Adipocyte (in vitro differentiated cells): Measurements from ENCODE around the gene GCHFR.

Source experiments
- DNase-seq: peaks from one replicate; pipeline ENCODE4 v3.0.0-alpha.2; 2015; ENCODE audit warnings: low read depth
- H3K27me3 ChIP-seq: replicated peaks from 2 replicates; pipeline ENCODE4 v1.7.0; 2013; ENCODE audit warnings: mild to moderate bottlenecking, low read length, moderate library complexity; ENCODE audit not compliant: control insufficient read depth, insufficient read depth
- H3K36me3 ChIP-seq: 2 replicates; pipeline ENCODE4 v1.7.0; 2013; ENCODE audit warnings: low read length, mild to moderate bottlenecking, moderate library complexity; ENCODE audit not compliant: control insufficient read depth, insufficient read depth, severe bottlenecking
- H3K4me1 ChIP-seq: 2 replicates; pipeline ENCODE4 v1.7.0; 2013; ENCODE audit warnings: mild to moderate bottlenecking, low read length, moderate library complexity; ENCODE audit not compliant: control insufficient read depth, insufficient read depth
- H3K4me3 ChIP-seq: 2 replicates; pipeline ENCODE4 v1.7.0; 2013; ENCODE audit warnings: mild to moderate bottlenecking, low read length, moderate library complexity
- H3K9ac ChIP-seq: 2 replicates; pipeline ENCODE4 v1.7.0; 2013; ENCODE audit warnings: mild to moderate bottlenecking, low read length, moderate library complexity
- H3K9me3 ChIP-seq: 2 replicates; pipeline ENCODE4 v1.7.0; 2013; ENCODE audit warnings: mild to moderate bottlenecking, low read length, moderate library complexity; ENCODE audit not compliant: control insufficient read depth

GCHFR gene

GRCh38 chr15:40743485-40743901, 20.4 kb upstream of the GCHFR start:
- H3K4me1 ChIP-seq: peaks cover 31% of the 10 kb centered on the region
- no peaks in the 10 kb centered on the region for H3K27me3 ChIP-seq
- peaks cover 42% of the 10 kb centered on the region for H3K36me3 ChIP-seq
- H3K9ac ChIP-seq: no peak overlapping the region
- DNase-seq: no peak
- no peaks in the 10 kb centered on the region for H3K9me3 ChIP-seq
- H3K4me3 ChIP-seq: no peak overlapping the region

- Histone ChIP-seq H3K9ac (no peak overlapping the region), H3K9me3 (no peaks in the 10 kb centered on the region), H3K36me3 (peaks cover 39% of the 10 kb centered on the region), H3K4me1 (peaks cover 31% of the 10 kb centered on the region), H3K27me3 (no peaks in the 10 kb centered on the region), H3K4me3 (no peak overlapping the region)
- DNase-seq: peak; percentile 19
Measured at GRCh38 chr15:40743921-40744814, 19.7 kb upstream of the GCHFR start.

- Histone ChIP-seq H3K9ac (no peak overlapping the region), H3K9me3 (no peaks in the 10 kb centered on the region), H3K4me3 (no peak overlapping the region), H3K27me3 (no peaks in the 10 kb centered on the region), H3K36me3 (peaks cover 39% of the 10 kb centered on the region), H3K4me1 (peaks cover 31% of the 10 kb centered on the region)
- DNase-seq: no peak
Measured at GRCh38 chr15:40744815-40745152, 19.1 kb upstream of the GCHFR start.

- Histone ChIP-seq H3K36me3 (peaks cover 51% of the 10 kb centered on the region), H3K4me1 (peaks cover 31% of the 10 kb centered on the region), H3K27me3 (no peaks in the 10 kb centered on the region), H3K9ac (no peak overlapping the region), H3K4me3 (no peak overlapping the region), H3K9me3 (no peaks in the 10 kb centered on the region)
- DNase-seq: peak; percentile 51
Measured at GRCh38 chr15:40746916-40747418, 16.9 kb upstream of the GCHFR start.

GRCh38 chr15:40747685-40748631, 15.9 kb upstream of the GCHFR start:
- Histone ChIP-seq H3K9ac (peak overlapping the region; percentile 7), H3K4me1 (peaks cover 31% of the 10 kb centered on the region), H3K4me3 (no peak overlapping the region), H3K27me3 (no peaks in the 10 kb centered on the region), H3K36me3 (peaks cover 44% of the 10 kb centered on the region), H3K9me3 (no peaks in the 10 kb centered on the region)
- DNase-seq: no peak

- Histone ChIP-seq H3K9me3 (no peaks in the 10 kb centered on the region), H3K9ac (no peak overlapping the region), H3K27me3 (no peaks in the 10 kb centered on the region), H3K4me1 (peaks cover 31% of the 10 kb centered on the region), H3K4me3 (no peak overlapping the region), H3K36me3 (peaks cover 38% of the 10 kb centered on the region)
- DNase-seq: no peak
Measured at GRCh38 chr15:40749151-40749630, 14.7 kb upstream of the GCHFR start.

GRCh38 chr15:40750885-40751284, 13.0 kb upstream of the GCHFR start:
- Histone ChIP-seq H3K36me3 (peaks cover 27% of the 10 kb centered on the region), H3K4me3 (no peak overlapping the region), H3K27me3 (no peaks in the 10 kb centered on the region), H3K9ac (no peak overlapping the region), H3K9me3 (no peaks in the 10 kb centered on the region), H3K4me1 (peaks cover 22% of the 10 kb centered on the region)
- no peak for DNase-seq

- Histone ChIP-seq H3K9me3 (no peaks in the 10 kb centered on the region), H3K4me3 (no peak overlapping the region), H3K4me1 (peaks cover 22% of the 10 kb centered on the region), H3K27me3 (no peaks in the 10 kb centered on the region), H3K36me3 (peaks cover 26% of the 10 kb centered on the region), H3K9ac (no peak overlapping the region)
- DNase-seq: no peak
Measured at GRCh38 chr15:40751745-40752144, 12.1 kb upstream of the GCHFR start.

- peaks cover 10% of the 10 kb centered on the region for H3K4me1 ChIP-seq
- H3K9me3 ChIP-seq: no peaks in the 10 kb centered on the region
- H3K9ac ChIP-seq: peak overlapping the region; percentile 96
- H3K27me3 ChIP-seq: no peaks in the 10 kb centered on the region
- H3K36me3 ChIP-seq: peaks cover 21% of the 10 kb centered on the region
- peak overlapping the region; percentile 97 for H3K4me3 ChIP-seq
- peak; percentile 58 for DNase-seq
Measured at GRCh38 chr15:40754574-40754882, 9.3 kb upstream of the GCHFR start.

- Histone ChIP-seq H3K36me3 (peaks cover 17% of the 10 kb centered on the region), H3K9me3 (no peaks in the 10 kb centered on the region), H3K4me1 (peaks cover 10% of the 10 kb centered on the region), H3K9ac (peak within 1 kb of the TSS; percentile 96), H3K27me3 (no peaks in the 10 kb centered on the region), H3K4me3 (peak within 1 kb of the TSS; percentile 97)
- DNase-seq: peak; percentile 99
Measured at GRCh38 chr15:40754883-40755811, 8.7 kb upstream of the GCHFR start, which contains the start of gene RMDN3. RMDN3 (minus strand) TSS chr15:40755254; CDS start chr15:40754783, 471 bp downstream.
